Parathyroid adenoma (tissue), 2 donors: Measurements from ENCODE around the gene ZNF276.

Source experiments
- H2AFZ ChIP-seq: fragments of 300-600 bp; sonication (generic); one replicate; pipeline ENCODE4 v1.7.0; 2017; ENCODE audit warnings: antibody characterized with exemption, mild to moderate bottlenecking
- H3K27ac ChIP-seq: fragments of 300-600 bp; sonication (generic); one replicate; pipeline ENCODE4 v1.7.0; 2017
- H3K27me3 ChIP-seq: fragments of 300-600 bp; sonication (generic); one replicate; pipeline ENCODE4 v1.7.0; 2017; ENCODE audit warnings: low read length; ENCODE audit not compliant: control insufficient read depth, insufficient read depth
- H3K36me3 ChIP-seq: fragments of 300-600 bp; sonication (generic); one replicate; pipeline ENCODE4 v1.7.0; 2017; ENCODE audit warnings: low read length; ENCODE audit not compliant: control insufficient read depth, insufficient read depth
- H3K4me1 ChIP-seq: fragments of 300-600 bp; sonication (generic); one replicate; pipeline ENCODE4 v1.7.0; 2017; ENCODE audit warnings: control low read depth
- H3K4me2 ChIP-seq: fragments of 300-600 bp; sonication (generic); one replicate; pipeline ENCODE4 v1.7.0; 2017; ENCODE audit warnings: low read length
- H3K4me3 ChIP-seq: fragments of 300-600 bp; sonication (generic); one replicate; pipeline ENCODE4 v1.7.0; 2017; ENCODE audit warnings: low read depth, low read length
- H3K79me2 ChIP-seq: fragments of 300-600 bp; sonication (generic); one replicate; pipeline ENCODE4 v1.7.0; 2017; ENCODE audit warnings: control low read depth
- H3K9ac ChIP-seq: fragments of 300-600 bp; sonication (generic); one replicate; pipeline ENCODE4 v1.7.0; 2017; ENCODE audit warnings: mild to moderate bottlenecking
- H3K9me3 ChIP-seq: fragments of 300-600 bp; sonication (generic); one replicate; pipeline ENCODE4 v1.7.0; 2017; ENCODE audit warnings: low read length; ENCODE audit not compliant: control insufficient read depth
- CTCF ChIP-seq: fragments of 300-600 bp; sonication (generic); IDR thresholded peaks from one replicate; pipeline ENCODE4 v1.7.0; 2017; ENCODE audit warnings: antibody characterized with exemption, mild to moderate bottlenecking
- donor health status: primary hyperparathyroidism.

ZNF276 gene

GRCh38 chr16:89737341-89738071 lies 16.2 kb downstream of the ZNF276 start:
- H3K9me3 ChIP-seq = no peaks in the 10 kb centered on the region
- peaks cover 2% of the 10 kb centered on the region for H3K79me2 ChIP-seq
- no peak overlapping the region for H3K27ac ChIP-seq
- no peak overlapping the region for H3K4me3 ChIP-seq
- no peaks in the 10 kb centered on the region for H3K27me3 ChIP-seq
- no peaks in the 10 kb centered on the region for H3K36me3 ChIP-seq
- no peak overlapping the region for H3K9ac ChIP-seq
- TF ChIP-seq CTCF = no peak
- no peak overlapping the region for H3K4me2 ChIP-seq
- no peaks in the 10 kb centered on the region for H3K4me1 ChIP-seq
- H2AFZ ChIP-seq = no peak overlapping the region

GRCh38 chr16:89738072-89738377 lies 16.7 kb downstream of the ZNF276 start:
- H3K9me3 ChIP-seq = no peaks in the 10 kb centered on the region
- TF ChIP-seq CTCF = no peak
- H3K4me2 ChIP-seq = no peak overlapping the region
- H3K27me3 ChIP-seq = no peaks in the 10 kb centered on the region
- peaks cover 2% of the 10 kb centered on the region for H3K79me2 ChIP-seq
- H3K4me3 ChIP-seq = no peak overlapping the region
- H3K27ac ChIP-seq = no peak overlapping the region
- no peaks in the 10 kb centered on the region for H3K4me1 ChIP-seq
- H3K36me3 ChIP-seq = no peaks in the 10 kb centered on the region
- H3K9ac ChIP-seq = no peak overlapping the region
- H2AFZ ChIP-seq = no peak overlapping the region

- Histone ChIP-seq H2AFZ (no peak overlapping the region), H3K79me2 (peaks cover 2% of the 10 kb centered on the region), H3K27me3 (no peaks in the 10 kb centered on the region), H3K9ac (no peak overlapping the region), H3K4me1 (no peaks in the 10 kb centered on the region), H3K9me3 (no peaks in the 10 kb centered on the region), H3K4me3 (no peak overlapping the region), H3K36me3 (no peaks in the 10 kb centered on the region), H3K27ac (no peak overlapping the region), H3K4me2 (no peak overlapping the region)
- TF ChIP-seq CTCF = no peak
These were observed 17.4 kb downstream of the ZNF276 start for GRCh38 chr16:89738538-89739317.

- H3K36me3 ChIP-seq = no peaks in the 10 kb centered on the region
- no peaks in the 10 kb centered on the region for H3K9me3 ChIP-seq
- H3K27me3 ChIP-seq = no peaks in the 10 kb centered on the region
- H2AFZ ChIP-seq = no peak overlapping the region
- TF ChIP-seq CTCF = no peak
- no peaks in the 10 kb centered on the region for H3K4me1 ChIP-seq
- no peaks in the 10 kb centered on the region for H3K79me2 ChIP-seq
- no peak overlapping the region for H3K4me2 ChIP-seq
- H3K4me3 ChIP-seq = no peak overlapping the region
- no peak overlapping the region for H3K27ac ChIP-seq
- H3K9ac ChIP-seq = no peak overlapping the region
These were observed 18.0 kb downstream of the ZNF276 start for GRCh38 chr16:89739383-89739782.
